NCI-H345 treated with DMSO at 0.1 percent for 48 hours (cell line): ENCODE measurements around the gene SMIM29.
"Not testable (repeated sequence)": the region's sequence is repeated elsewhere in the genome, so short reads cannot be mapped to it uniquely, and the experiment has no call there.

Experiments used
- DNase-seq: peaks from one replicate; lab custom pipeline; 2025; ENCODE audit not compliant: unreplicated experiment; lab: John Stamatoyannopoulos, UW

SMIM29 gene

DNA sequence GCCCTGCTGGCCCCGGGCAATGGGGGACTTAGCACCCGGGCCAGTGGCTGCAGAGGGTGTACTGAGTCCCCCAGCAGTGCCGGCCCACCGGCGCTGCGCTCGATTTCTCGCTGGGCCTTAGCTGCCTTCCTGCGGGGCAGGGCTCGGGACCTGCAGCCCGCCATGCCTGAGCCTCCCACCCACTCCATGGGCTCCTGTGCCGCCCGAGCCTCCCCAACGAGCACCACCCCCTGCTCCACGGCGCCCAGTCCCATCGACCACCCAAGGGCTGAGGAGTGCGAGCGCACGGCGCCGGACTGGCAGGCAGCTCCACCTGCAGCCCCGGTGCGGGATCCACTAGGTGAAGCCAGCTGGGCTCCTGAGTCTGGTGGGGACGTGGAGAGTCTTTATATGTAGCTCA is 20.3 kb upstream of the SMIM29 start:
- DNase-seq: not testable (repeated sequence)

DNA sequence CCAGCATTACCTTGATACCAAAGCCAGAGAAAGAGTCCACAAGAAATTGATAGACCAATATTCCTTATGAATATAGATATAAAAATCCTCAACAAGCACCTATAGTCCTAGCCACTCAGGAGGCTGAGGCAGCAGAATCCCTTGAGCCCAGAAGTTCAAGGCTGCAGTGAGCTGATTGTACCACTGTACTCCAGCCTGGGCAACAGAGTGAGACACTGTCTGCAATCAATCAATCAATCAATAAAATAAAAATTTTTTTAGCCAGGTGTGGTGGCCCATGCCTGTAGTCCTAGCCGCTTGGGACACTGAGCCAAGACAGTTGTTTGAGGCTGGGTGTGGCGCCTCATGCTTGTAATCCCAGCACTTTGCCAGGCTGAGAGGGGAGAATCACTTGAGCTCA is 18.9 kb upstream of the SMIM29 start:
- no peak for DNase-seq

DNA sequence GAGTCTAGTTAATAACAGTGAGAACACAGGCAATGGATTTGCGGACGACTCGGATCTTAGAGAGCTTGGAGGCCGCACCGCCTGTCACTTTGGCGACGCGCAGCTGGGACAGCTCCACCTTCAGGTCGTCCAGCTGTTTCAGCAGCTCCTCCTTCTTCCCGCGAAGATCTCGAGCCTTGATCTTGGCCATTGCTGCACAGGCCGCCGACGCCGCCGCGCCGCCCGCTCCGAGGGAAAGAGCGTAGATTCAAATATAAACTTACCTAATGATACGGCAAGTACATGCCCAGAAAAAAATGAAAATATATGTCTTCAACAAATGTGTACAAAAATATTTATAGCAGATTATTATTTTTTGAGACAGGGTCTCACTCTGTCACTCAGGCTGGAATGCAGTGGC is 14.7 kb upstream of the SMIM29 start:
- not testable (repeated sequence) for DNase-seq

DNA sequence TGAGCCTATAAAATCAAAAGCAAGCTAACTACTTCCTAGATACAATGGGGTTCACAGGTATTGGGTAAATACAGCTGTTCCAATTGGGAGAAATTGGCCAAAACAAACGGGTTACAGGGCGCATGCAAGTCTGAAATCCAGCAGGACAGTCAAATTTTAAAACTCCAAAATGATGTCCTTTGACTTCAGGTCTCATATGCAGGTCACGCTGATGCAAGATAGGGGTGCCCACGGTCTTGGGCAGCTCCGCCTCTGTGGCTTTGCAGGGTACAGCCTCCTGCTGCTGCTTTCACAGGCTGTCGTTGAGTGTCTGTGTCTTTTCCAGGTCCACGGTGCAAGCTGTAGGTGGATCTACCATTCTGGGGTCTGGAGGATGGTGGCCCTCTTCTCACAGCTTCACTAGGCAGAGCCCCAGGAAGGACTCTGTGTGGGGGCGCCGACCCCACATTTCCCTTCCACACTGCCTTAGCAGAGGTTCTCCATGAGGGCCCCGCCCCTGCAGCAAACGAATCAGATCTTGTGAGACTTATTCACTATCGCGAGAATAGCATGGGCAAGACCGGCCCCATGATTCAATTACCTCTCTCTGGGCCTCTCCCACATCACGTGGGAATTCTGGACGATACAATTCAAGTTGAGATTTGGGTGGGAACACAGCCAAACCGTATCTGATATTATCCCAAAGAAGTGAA is 11.9 kb upstream of the SMIM29 start:
- no peak for DNase-seq

DNA sequence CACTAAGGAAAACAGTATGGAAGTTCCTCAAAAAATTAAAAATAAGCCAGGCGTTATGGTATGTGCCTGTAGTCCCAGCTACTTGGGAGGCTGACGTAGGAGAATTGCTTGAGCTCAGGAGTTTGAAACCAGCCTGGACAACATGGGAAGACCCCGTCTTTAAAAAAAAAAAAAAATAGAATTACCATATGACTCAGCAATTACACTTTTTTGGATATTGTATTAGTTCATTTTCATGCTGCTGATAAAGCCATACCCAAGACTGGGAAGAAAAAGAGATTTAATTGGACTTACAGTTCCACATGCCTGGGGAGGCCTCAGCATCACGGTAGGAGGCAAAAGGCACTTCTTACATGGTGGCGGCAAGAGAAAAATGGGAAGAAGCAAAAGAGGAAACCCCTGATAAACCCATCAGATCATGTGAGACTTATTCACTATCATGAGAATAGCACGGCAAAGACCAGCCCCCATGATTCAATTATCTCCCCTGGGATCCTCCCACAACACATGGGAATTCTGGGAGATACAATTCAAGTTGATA is 10.8 kb upstream of the SMIM29 start:
- DNase-seq: no peak

DNA sequence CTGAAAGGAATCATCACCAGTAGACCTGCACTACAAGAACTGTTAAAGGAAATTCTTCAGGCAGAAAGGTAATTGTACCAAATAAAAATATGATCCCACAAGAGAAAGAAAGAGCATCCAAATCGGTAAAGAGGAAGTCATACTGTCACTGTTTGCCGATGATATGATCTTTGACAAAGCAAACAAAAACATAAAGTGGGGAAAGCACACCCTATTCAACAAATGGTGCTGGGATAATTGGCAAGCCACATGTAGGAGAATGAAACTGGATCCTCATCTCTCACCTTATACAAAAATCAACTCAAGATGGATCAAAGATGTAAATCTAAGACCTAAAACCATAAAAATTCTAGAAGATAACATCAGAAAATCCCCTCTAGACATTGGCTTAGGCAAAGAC is 3.6 kb upstream of the SMIM29 start:
- not testable (repeated sequence) for DNase-seq

GRCh38 chr6:34249469-34250261 is 859 bp upstream of the SMIM29 start:
- no peak for DNase-seq

DNA sequence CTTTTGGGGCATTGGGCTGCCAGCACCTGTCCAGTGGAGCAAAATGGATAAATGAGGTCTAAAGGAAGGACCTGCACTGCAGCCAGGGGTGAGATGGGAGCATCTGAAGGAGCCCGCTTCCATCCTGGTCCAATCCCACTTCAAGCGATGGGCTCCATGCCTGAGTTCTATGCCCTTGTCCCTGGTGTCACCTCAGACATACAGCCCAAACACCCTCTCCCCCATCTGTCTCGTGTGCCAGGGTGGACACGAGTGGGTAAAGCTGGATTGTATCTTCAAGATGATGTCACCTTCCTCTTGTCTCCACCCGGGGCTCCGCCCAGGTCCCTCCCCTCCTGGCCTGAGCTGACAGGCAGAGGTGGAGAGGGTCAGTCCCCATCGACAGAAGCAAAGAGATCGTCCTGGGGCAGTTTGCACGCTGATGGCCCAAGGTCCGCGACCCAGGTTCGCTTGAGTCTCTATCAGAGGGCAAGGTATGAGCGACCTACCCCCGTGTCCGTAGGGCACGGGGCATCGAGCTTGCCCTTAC is 544 bp downstream of the SMIM29 start:
- no peak for DNase-seq

DNA sequence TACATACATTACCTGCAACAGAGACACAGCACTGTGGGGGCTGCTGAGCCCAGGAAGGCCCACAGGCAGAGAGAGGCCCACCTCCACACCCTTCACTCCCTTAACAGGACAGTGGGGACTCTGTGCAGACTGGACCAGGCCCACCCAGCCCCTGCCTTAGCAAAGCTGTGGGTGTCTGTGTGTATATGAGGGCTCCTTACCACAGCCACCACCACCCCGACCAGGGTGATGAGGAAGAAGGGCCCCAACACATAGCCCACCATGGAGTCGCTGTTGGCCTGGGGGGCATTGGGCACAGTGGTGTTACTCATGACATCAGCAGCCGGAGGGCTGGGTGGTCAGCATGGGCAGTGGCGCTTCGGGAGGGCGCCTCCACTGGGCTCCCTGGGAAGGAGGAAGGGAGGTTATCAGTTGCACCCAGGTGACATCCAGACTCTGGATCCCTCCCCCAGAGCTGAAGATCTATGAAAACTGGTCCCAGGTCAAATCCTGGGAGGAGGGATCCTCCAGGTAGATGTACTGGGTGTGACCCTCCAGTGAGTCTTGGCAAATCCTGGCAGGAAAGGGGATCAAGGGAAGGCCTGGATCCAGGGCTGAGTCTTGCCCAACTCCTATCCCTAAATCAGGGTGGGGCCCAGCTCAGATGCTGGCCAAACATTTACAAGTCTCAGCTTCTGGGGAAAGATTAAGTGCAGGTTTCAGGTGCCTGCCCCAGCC is 1.2 kb downstream of the SMIM29 start:
- DNase-seq: no peak

DNA sequence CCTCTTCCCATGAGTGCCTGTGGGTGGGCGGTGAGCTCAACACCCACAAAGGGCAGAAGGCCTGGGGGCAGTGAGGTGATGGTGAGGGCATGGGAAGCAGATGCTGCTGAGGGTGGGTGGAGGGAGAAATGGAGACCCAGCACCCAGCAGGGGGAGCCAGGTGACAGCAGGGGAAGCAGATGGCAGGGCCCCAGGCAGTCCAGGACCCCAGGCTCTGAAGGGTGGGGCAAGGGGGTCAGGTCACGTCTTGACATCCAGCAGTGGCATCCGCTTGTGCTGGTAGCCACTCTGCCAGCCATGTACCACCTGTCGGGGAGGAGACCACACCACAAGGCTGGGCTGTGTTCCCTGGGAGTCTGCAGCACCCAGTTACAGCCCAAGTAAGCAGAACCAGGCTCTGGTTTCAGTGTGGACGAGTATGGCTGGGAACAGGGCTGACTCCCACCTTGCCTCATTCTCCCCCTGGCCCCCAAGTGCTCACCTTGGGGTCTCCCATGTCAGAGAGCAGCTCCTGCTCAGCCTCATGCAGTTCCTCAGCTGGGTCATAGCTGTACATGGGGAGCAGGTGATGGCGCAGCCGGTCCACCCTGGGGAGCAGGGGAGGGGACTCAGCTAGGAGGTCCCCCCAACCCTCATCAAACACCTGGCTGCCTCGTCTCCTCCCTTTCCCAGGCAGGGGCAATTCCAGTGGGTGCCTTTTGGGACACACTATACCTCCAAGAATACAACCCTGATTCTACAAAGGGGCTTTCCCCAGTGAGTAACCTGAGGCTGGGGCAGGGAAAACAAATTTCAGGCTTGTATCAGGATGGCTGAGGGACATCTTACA is 2.0 kb downstream of the SMIM29 start:
- peak; percentile 13 for DNase-seq

DNA sequence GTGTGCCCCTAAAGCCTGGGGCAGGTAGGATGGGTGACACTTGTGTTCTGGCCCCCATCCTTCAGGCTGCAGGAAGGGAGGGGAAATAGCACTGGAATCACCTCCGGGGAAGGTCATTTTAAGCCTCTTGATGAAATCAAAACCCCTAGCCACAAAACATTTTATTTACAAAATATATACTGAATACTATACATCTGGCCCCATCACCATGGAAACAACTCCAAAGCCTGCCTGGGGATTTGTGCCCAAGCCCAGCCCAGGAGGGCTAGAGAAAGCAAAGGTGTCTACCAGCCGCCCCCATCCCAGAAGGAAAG is 2.6 kb downstream of the SMIM29 start:
- DNase-seq: no peak

GRCh38 chr6:34245761-34246140 is 3.1 kb downstream of the SMIM29 start:
- DNase-seq: not testable (repeated sequence)

GRCh38 chr6:34245032-34245760 is 3.6 kb downstream of the SMIM29 start:
- DNase-seq: not testable (repeated sequence)

- no peak for DNase-seq
Observed at GRCh38 chr6:34243901-34244884, 4.6 kb downstream of the SMIM29 start.

GRCh38 chr6:34243131-34243771 is 5.6 kb downstream of the SMIM29 start:
- DNase-seq: no peak

GRCh38 chr6:34242252-34243130 is 6.3 kb downstream of the SMIM29 start:
- no peak for DNase-seq
